GM12891 (cell line): ENCODE measurements around the gene SSH3.

Source experiments
- DNase-seq: peaks from one replicate; pipeline ENCODE4 v3.0.0; 2011; ENCODE audit warnings: low spot score; ENCODE audit not compliant: insufficient read length
- FAIRE-seq: peaks from 2 replicates; lab custom pipeline; 2011; peaks lifted over from hg19 to GRCh38; lab: Jason Lieb, UNC
- PAX5 ChIP-seq: IDR thresholded peaks from 2 replicates; pipeline ENCODE4 v1.6.1; 2011; ENCODE audit warnings: low read length, moderate library complexity, mild to moderate bottlenecking; ENCODE audit not compliant: insufficient read depth, severe bottlenecking
- POLR2A ChIP-seq: IDR thresholded peaks from 2 replicates; pipeline ENCODE4 v1.6.1; 2011; ENCODE audit warnings: low read depth, low read length, control low read depth
- POLR2AphosphoS5 ChIP-seq: IDR thresholded peaks from 2 replicates; pipeline ENCODE4 v1.6.1; 2011; ENCODE audit warnings: low read depth, low read length, control low read depth
- POU2F2 ChIP-seq: IDR thresholded peaks from 2 replicates; pipeline ENCODE4 v1.6.1; 2011; ENCODE audit warnings: low read depth, mild to moderate bottlenecking, control low read depth, low read length, moderate library complexity
- SPI1 ChIP-seq: IDR thresholded peaks from 2 replicates; pipeline ENCODE4 v1.6.1; 2011; ENCODE audit warnings: low read depth, low read length, control low read depth
- TAF1 ChIP-seq: IDR thresholded peaks from 2 replicates; pipeline ENCODE4 v1.6.1; 2011; ENCODE audit warnings: low read depth, low read length, control low read depth

The SSH3 gene

GRCh38 chr11:67345920-67346819, 42.8 kb downstream of the SSH3 start:
- FAIRE-seq (no peak), DNase-seq (no peak)
- TF ChIP-seq PAX5 (no peak), SPI1 (no peak), TAF1 (no peak), POU2F2 (no peak), POLR2AphosphoS5 (no peak)

- FAIRE-seq: no peak
- no peak for DNase-seq
- TF ChIP-seq POU2F2 (peak; percentile 78), POLR2A (no peak), SPI1 (no peak), PAX5 (no peak), POLR2AphosphoS5 (no peak)
Measured at GRCh38 chr11:67347964-67348749, 44.8 kb downstream of the SSH3 start.

DNA sequence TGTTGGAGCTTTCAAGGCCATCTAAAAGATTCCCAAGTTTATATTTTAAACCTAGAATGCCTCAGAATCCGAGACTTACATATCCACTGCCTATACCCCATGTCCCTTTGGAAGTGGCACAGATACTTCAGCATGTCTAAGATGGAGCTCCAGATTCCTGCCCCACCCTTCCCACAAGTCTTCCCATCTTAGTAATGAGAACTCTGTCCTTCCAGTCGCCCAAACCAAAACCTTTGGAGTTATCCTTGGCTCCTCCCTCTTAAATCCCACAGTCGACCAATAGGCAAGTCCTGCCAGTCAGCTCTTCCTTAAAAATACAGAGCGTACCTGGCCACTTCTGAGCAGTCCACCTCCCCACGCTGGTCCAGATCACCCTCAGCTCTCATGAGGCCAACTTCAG, 45.7 kb downstream of the SSH3 start:
- DNase-seq (no peak), FAIRE-seq (no peak)
- TF ChIP-seq TAF1 (no peak), PAX5 (no peak), POLR2A (no peak), POU2F2 (no peak), POLR2AphosphoS5 (no peak), SPI1 (no peak)

DNA sequence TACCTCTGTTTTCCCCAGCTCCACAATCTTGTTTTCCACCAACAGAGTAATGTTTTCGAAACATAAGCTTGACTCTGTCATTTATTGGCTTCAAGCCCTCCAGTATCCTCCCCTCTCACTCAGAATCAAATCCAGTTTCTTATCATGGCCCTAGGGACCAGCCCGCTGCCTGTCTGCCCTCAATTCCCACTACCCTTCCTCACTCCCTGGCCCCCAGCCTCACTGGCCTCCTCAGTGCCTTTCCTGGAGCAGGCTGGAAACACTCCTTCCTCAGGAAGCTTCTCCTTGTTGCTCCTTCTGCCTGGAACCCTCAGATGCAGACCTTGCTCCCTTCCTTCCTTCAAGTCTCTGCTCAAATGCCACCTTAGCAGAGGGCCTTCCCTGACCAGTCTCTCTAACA, 46.1 kb downstream of the SSH3 start:
- FAIRE-seq: no peak
- TF ChIP-seq TAF1 (no peak), POU2F2 (no peak), SPI1 (no peak), POLR2A (no peak), PAX5 (no peak), POLR2AphosphoS5 (no peak)
- DNase-seq: no peak

GRCh38 chr11:67349928-67350465, 46.7 kb downstream of the SSH3 start:
- peak; percentile 87 for TF ChIP-seq SPI1
- no peak for TF ChIP-seq POLR2AphosphoS5
- FAIRE-seq: no peak

GRCh38 chr11:67351275-67352005, 48.1 kb downstream of the SSH3 start:
- TF ChIP-seq PAX5: no peak
- no peak for TF ChIP-seq TAF1
- no peak for TF ChIP-seq POU2F2
- TF ChIP-seq SPI1: no peak
- TF ChIP-seq POLR2AphosphoS5: no peak
- no peak for TF ChIP-seq POLR2A
- DNase-seq: no peak
- peak; percentile 80 for FAIRE-seq

More at GRCh38 chr11:67349928-67350465, 46.7 kb downstream of the SSH3 start:
- no peak for DNase-seq

DNA sequence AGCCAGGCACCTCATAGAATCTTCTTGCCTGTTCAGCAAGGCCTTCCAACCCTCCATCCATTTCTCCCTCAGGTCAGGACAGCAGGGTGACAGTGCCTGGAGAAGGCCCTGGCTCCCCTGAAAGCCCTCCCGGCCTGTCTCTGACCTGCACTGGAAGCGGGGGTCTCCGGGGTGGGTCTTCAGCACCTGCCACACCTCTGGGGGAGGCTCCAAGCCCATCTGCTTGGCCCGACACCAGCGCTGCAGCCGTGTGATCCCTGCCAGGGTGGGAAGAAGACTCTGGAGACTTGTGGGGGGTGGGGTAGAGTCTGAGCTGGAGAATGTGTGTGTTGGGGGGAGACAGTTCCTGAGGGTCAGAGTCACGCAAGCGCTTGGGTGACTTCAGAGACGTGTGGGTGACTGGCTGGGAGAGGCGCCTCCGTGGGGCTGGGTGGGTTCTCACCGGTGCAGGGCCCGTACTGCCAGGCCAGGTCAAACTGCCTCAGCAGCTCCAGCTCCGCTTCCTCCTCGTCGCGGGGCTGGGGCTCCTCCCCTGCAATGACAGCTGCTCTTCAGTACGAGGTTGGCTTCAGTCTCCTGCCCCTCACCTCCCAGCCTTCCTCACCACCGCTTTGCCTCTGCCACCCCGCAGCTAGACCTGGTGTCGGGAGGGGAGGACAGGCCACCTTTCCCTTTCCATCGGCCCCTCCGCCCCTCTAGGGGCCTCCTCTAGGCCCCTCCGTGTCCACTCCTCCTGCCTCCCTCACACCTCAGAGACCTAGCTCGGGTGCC, 49.4 kb downstream of the SSH3 start:
- TF ChIP-seq POU2F2 (0 out of 2 replicates have a peak, but pooled peaks have one; percentile 21), TAF1 (no peak)
- DNase-seq: no peak
- peak; percentile 55 for FAIRE-seq

DNA sequence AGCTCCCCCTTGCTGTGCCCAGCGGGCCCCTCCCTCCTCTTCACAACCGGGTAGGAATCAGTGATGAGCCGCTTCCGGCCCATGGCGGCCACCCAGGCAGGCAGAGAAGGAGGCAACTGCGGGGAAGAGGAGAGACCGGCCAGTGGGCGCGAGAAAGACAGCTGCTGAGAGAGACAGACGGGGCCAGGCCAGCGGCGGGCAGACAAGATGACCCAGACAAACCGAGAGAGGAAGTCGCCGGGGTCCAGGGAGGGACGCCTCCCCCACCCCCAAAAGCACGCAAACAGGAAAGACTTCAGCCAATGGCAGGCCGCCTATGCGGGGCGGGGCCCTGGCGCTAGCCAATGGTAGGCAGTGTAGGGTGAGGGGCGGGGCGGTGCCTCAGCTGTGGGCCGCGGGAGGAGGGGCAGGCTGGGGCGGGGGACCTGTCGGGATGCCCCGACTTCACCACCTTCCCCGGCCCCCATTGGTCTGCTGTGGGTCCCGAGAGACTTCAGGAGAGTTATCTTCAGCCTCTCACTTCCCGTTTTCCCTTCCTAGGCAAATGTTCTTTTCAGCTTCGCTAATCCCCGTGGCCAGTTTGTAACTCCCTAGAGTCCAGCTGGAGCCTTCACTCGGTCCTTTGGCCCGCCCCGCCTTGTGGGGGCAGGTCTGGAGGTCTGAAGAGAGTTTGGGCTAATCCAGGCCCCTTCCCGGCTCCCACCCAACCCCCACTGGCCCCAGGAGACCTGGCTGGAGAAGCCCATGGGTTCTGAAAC, 50.2 kb downstream of the SSH3 start, which contains the start of gene POLD4:
Gene POLD4 (minus strand): TSS at position 230 of the 758 bp plus-strand sequence. CDS start 147 bp downstream, at position 83.
- DNase-seq (peak; percentile 92), FAIRE-seq (peak; percentile 88)
- TF ChIP-seq PAX5 (peak; percentile 50), TAF1 (peak; percentile 67; the same call in 1 of the 2 replicates), SPI1 (peak; percentile 97), POLR2AphosphoS5 (peak; percentile 88), POU2F2 (0 out of 2 replicates have a peak, but pooled peaks have one; percentile 49), POLR2A (peak; percentile 89)
